Activated CD8-positive, alpha-beta memory T cell treated with anti-CD3 and anti-CD28 coated beads, Interleukin-2, amount 50 U/mL, for 48 hours (primary cell): Measurements from ENCODE around the gene CLDN18.

ENCODE experiments used
- DNase-seq: peaks from one replicate; pipeline ENCODE4 v3.0.0-alpha.2; 2020

The CLDN18 gene

GRCh38 chr3:138065949-138066348 is 56.0 kb downstream of the CLDN18 start:
- DNase-seq = no peak

GRCh38 chr3:138066383-138066782 is 56.4 kb downstream of the CLDN18 start:
- DNase-seq = no peak

- no peak for DNase-seq
Measured at GRCh38 chr3:138066972-138067371, 57.0 kb downstream of the CLDN18 start.

GRCh38 chr3:138068046-138068445 is 58.1 kb downstream of the CLDN18 start:
- DNase-seq = no peak

GRCh38 chr3:138068579-138069174 is 58.7 kb downstream of the CLDN18 start:
- peak; percentile 93 for DNase-seq

- DNase-seq = no peak
Measured at GRCh38 chr3:138070006-138070405, 60.0 kb downstream of the CLDN18 start.

- no peak for DNase-seq
Measured at GRCh38 chr3:138072796-138073195, 62.8 kb downstream of the CLDN18 start.

GRCh38 chr3:138078096-138078495 is 68.1 kb downstream of the CLDN18 start:
- DNase-seq = no peak

GRCh38 chr3:138078901-138079344 is 69.0 kb downstream of the CLDN18 start:
- no peak for DNase-seq

- DNase-seq = no peak
Measured at GRCh38 chr3:138079901-138080300, 69.9 kb downstream of the CLDN18 start.

GRCh38 chr3:138081371-138082084 is 71.6 kb downstream of the CLDN18 start:
- no peak for DNase-seq

- DNase-seq = no peak
Measured at GRCh38 chr3:138082085-138082991, 72.4 kb downstream of the CLDN18 start.

- no peak for DNase-seq
Measured at GRCh38 chr3:138082992-138083386, 73.0 kb downstream of the CLDN18 start.
